ENCODE measurements around the gene PTPRE. TPM values are rescaled to one million over a fixed set of nuclear protein-coding genes. Genes with fewer than 3 reads are reported as not detected.
A peak's percentile ranks its signal among the peaks of the same experiment; 100 is the strongest.

The PTPRE gene
- total RNA-seq, 2 donors from 2014 or later: 11.3 to 23.5 TPM

DNA sequence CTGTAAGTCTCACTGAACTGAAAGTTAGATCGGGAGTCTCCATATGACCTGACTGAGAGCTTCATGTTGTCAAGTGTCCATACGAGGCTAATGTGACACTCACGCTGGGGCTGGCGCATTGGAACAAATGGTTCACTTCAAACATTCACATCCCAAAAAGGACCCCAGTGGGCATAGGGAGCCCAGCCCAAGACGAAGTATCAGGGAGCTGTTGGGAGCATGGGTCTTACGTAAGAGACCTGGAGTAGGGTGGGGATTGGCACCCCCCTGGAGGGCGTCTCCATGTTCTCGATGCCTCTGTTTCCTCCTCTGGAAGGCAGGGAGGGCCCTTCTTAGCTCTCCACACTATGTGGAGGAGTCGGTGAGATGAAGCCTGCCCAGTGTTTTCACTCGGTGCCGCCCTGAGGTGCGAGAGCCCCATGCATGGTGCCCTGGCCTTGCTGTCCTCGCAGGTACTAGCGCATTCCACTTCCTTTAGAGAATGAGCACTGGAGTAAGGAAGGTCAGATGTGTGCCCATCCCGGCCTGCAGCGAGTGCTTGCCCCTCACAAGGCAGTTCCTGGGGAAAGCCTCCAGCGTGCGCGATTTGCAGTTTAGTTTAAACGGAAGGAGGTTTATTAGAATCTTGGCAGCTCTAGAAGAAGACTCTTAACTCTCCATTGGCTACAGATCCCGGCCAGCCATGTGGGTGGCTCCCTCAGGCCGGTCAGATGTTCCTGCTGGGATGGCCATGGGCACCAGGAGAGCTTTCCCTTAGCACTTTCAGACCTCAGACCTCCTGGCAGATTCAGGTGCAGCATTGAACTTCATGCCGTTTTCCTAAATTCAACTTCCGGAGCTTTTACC, 64.4 kb downstream of the PTPRE start:
- TF ChIP-seq, protein P1, sequence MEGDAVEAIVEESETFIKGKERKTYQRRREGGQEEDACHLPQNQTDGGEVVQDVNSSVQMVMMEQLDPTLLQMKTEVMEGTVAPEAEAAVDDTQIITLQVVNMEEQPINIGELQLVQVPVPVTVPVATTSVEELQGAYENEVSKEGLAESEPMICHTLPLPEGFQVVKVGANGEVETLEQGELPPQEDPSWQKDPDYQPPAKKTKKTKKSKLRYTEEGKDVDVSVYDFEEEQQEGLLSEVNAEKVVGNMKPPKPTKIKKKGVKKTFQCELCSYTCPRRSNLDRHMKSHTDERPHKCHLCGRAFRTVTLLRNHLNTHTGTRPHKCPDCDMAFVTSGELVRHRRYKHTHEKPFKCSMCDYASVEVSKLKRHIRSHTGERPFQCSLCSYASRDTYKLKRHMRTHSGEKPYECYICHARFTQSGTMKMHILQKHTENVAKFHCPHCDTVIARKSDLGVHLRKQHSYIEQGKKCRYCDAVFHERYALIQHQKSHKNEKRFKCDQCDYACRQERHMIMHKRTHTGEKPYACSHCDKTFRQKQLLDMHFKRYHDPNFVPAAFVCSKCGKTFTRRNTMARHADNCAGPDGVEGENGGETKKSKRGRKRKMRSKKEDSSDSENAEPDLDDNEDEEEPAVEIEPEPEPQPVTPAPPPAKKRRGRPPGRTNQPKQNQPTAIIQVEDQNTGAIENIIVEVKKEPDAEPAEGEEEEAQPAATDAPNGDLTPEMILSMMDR (IDR thresholded peaks at IDR 0.05): no peak
- H3K36me3 ChIP-seq: no peaks in the 10 kb centered on the region
- no peak for DNase-seq (ENCODE audit: low spot score)
- H3K27ac ChIP-seq: no peak overlapping the region
- peaks cover 0 to 32% of the 10 kb centered on the region in 2 donors for H3K4me1 ChIP-seq
- no peak overlapping the region for H3K4me3 ChIP-seq
- H3K27me3 ChIP-seq: no peaks in the 10 kb centered on the region
- no peaks in the 10 kb centered on the region for H3K9me3 ChIP-seq

DNA sequence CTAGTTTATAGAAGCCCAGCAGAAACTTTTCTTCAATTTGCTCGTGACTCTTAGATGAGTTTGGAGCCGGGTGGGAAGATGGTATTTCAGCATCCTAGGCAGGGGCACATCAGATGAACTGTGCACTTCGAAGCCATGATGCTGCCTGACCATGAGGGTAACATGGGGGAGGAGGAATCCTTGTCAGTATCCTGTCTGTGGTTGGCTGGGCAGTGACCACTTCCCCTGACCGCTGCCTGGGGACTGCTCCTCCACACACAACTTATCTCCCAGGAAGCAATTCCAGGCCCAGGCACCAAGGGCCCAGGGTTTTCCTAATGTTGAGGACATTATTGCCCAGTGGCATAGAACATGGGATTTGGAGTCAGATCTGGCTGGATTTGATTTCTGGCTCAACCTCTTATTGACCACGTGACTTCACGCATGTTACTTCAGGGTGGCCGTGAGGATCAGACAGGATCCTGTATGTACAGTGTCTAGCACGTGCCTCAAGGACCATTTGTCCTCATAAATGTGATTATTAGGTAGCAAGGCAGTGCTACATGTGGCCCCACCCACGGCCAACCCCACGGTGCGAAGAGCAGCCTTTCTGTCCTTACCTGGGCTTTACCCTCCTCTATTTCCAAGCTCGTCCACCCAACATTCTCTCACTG, 65.2 kb downstream of the PTPRE start:
- TF ChIP-seq, protein P1 (IDR thresholded peaks at IDR 0.05): no peak
- DNase-seq (ENCODE audit: low spot score): no peak
- Histone ChIP-seq H3K27me3 (no peaks in the 10 kb centered on the region), H3K9me3 (no peaks in the 10 kb centered on the region), H3K4me1 (peaks cover 0 to 40% of the 10 kb centered on the region in 2 donors), H3K27ac (no peak overlapping the region), H3K4me3 (no peak overlapping the region), H3K36me3 (no peaks in the 10 kb centered on the region)

DNA sequence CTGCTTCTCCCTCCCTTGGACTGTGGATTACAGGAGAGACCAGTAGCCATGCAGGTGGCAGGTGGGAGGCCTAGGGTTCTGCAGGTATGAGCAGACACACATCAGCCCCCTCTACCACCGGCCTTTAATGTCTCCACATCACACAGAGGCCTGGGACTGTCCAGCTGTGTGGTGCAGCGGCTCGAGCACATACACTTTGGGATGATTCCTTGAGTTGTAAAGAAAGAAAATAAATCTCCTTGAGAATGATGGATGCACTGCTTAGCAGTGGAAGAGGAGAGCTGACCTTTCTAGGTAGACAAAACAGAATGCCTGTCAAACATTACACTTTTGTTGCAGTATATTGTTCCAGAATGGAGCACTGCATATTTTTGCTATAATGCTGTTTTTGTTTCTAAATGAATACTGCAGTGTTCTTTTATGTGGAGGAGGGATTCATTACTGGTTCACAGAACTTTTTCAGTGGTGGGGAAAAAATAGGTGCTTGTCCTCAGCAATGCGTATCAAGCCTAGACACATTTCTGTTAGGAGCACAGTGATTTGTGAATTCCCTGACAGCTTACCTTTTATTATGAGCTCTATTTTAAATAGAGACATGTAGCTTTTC, 66.0 kb downstream of the PTPRE start:
- no peak for DNase-seq (ENCODE audit: low spot score)
- Histone ChIP-seq H3K4me1 (peaks cover 0 to 45% of the 10 kb centered on the region in 2 donors), H3K27ac (no peak overlapping the region), H3K4me3 (no peak overlapping the region), H3K9me3 (no peaks in the 10 kb centered on the region), H3K36me3 (no peaks in the 10 kb centered on the region), H3K27me3 (no peaks in the 10 kb centered on the region)
- TF ChIP-seq, protein P1 (IDR thresholded peaks at IDR 0.05): no peak

DNA sequence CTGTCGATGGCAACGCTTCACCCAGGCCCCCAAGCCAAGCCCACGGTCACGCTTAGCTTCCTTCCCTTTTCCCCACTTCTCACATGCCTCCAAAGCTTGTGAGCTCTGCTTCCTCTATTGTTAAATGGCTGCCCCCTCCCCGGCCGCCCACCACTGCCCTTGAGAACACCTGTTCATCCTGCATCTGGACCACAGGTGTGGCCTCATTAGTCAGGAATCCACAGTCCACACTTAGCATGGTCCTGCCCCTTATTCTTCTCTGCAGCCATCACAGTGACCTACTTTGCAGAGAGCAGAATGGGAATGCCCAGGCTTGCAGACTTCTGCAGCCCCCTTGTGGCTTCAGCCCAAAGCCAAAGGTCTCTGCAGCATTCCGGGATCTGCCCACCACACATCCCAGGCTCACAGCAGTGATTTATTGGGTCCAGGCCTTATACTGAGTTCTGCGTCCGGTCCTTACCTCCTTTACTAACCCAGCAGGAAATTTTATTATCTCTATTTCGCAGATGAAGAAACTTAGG, 66.9 kb downstream of the PTPRE start:
- TF ChIP-seq, protein P1 (IDR thresholded peaks at IDR 0.05): peak in 1 of 2 donors; percentile 32
- Histone ChIP-seq H3K27ac (no peak overlapping the region), H3K4me1 (peaks cover 0 to 45% of the 10 kb centered on the region in 2 donors), H3K9me3 (no peaks in the 10 kb centered on the region), H3K27me3 (no peaks in the 10 kb centered on the region), H3K4me3 (no peak overlapping the region), H3K36me3 (no peaks in the 10 kb centered on the region)
- DNase-seq (ENCODE audit: low spot score): no peak

DNA sequence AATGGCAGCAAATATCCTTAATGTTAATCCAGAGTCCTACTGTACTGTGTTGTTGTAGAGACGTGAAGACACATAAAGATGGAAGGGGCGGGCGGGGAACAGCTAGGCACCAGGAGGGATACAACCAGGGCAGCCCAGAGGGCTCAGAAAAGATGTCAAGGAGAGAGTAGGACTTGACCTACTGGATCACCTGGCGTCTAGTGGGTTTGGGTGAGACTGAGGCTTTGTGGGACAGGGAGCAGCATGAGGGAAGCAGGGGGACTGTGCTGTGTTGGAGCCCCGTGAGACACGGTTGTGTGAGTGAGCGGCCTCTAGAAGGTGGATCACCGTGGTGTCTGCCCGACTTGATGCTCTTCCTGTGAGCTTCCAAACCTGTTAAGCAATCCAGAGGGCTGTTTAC, 68.0 kb downstream of the PTPRE start:
- Histone ChIP-seq H3K36me3 (no peaks in the 10 kb centered on the region), H3K27ac (no peak overlapping the region), H3K4me1 (peaks cover 0 to 41% of the 10 kb centered on the region in 2 donors), H3K9me3 (peaks cover 0 to under 1% of the 10 kb centered on the region in 2 donors), H3K4me3 (no peak overlapping the region), H3K27me3 (no peaks in the 10 kb centered on the region)
- TF ChIP-seq, protein P1 (IDR thresholded peaks at IDR 0.05): no peak
- no peak for DNase-seq (ENCODE audit: low spot score)

Data from right atrium auricular region (tissue), 2 donors.